Stimulated activated effector memory CD8-positive, alpha-beta T cell treated with anti-CD3 and anti-CD28 coated beads, Interleukin-12 subunit alpha, Interleukin-12 subunit beta, amount 100 ng/mL, for 72 hours (primary cell): ENCODE measurements around the gene SBF2.
A peak's percentile ranks its signal among the peaks of the same experiment; 100 is the strongest.
"Not testable (repeated sequence)": the region's sequence is repeated elsewhere in the genome, so short reads cannot be mapped to it uniquely, and the experiment has no call there.

Source experiments
- ATAC-seq: fragments of 150-1000 bp; cut with Tn5 transposase; 2 replicates; pipeline ENCODE4 v1.10.0; 2021
- DNase-seq, 2 donors: peaks; one replicate each; pipeline ENCODE4 v3.0.0; 2021 to 2022; ENCODE audit warnings: low spot score in 2 of 2
- H3K27ac Mint-ChIP-seq: one replicate; pipeline ENCODE4 v1.8.0; 2022; ENCODE audit warnings: mild to moderate bottlenecking, mixed read lengths
- H3K36me3 Mint-ChIP-seq: one replicate; pipeline ENCODE4 v1.8.0; 2022; ENCODE audit warnings: mild to moderate bottlenecking, mixed read lengths
- H3K4me1 Mint-ChIP-seq: one replicate; pipeline ENCODE4 v1.8.0; 2022; ENCODE audit warnings: mixed read lengths
- H3K4me3 Mint-ChIP-seq: one replicate; pipeline ENCODE4 v1.8.0; 2022; ENCODE audit warnings: mild to moderate bottlenecking, mixed read lengths
- H3K9me3 Mint-ChIP-seq: one replicate; pipeline ENCODE4 v1.8.0; 2022; ENCODE audit warnings: mixed read lengths

Gene SBF2

DNA sequence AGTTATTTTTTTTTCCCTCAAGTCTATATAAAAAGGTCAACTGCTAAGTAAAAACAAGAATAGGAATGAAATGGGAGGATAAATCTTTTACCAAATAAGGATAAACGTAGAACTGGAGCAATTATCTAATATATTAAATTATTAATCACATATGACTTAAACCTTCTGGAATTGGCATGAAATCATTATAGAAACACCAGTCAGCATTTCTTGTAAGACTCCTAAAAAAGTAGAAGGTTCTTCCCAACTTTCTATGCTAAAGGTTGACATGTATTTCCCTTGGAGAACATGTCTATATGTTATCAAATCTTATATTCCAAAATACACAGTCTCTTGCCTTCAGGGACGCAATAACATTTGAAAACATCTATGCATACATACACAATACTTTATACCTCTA lies 143.2 kb downstream of the SBF2 start:
- H3K36me3 Mint-ChIP-seq, result no peaks in the 10 kb centered on the region

DNA sequence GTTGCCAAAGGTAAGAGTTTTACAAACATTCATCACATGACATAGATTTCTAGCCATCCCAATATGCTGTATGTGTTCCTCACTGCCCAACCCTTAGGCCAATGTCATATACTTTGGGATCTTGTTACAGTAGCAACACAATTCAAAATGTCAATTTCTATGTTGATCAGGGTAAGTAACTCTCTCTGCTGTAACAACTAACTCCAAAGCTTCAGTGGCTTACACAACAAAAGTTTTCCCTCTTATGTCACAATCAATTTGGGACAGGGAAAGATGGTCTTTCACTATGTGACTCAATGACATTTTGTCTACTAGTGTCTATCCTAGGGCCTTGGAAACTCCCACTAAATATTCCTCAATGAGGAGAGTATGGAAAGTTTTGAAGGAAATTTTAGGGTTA lies 144.5 kb downstream of the SBF2 start:
- no peaks in the 10 kb centered on the region for H3K4me1 Mint-ChIP-seq
- H3K9me3 Mint-ChIP-seq, result peaks cover 6% of the 10 kb centered on the region
- H3K27ac Mint-ChIP-seq, result no peak overlapping the region
- H3K4me3 Mint-ChIP-seq, result no peak overlapping the region
- ATAC-seq (no peak), DNase-seq (no peak)
- H3K36me3 Mint-ChIP-seq, result no peaks in the 10 kb centered on the region

More for the DNA sequence above, 143.2 kb downstream of the SBF2 start:
- H3K4me1 Mint-ChIP-seq, result no peaks in the 10 kb centered on the region
- ATAC-seq (no peak), DNase-seq (no peak)
- H3K4me3 Mint-ChIP-seq, result no peak overlapping the region
- peaks cover 6% of the 10 kb centered on the region for H3K9me3 Mint-ChIP-seq
- H3K27ac Mint-ChIP-seq, result no peak overlapping the region

DNA sequence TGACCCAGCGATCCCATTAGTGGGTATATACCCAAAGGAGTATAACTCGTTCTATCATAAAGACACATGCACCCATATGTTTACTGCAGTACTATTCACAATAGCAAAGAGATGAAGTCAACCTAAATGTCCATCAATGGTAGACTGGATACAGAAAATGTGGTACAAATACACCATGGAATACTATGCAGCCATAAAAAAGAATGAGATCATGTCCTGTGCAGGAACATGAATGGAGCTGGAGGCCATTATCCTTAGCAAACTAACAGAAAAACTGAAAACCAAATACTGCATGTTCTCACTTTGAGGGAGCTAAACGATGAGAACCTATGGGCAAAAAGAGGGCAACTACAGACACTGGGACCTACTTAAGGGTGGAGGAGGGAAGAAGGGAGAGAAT lies 146.8 kb downstream of the SBF2 start:
- no peaks in the 10 kb centered on the region for H3K36me3 Mint-ChIP-seq
- DNase-seq (no peak), ATAC-seq (no peak)
- no peak overlapping the region for H3K27ac Mint-ChIP-seq
- peaks cover 5% of the 10 kb centered on the region for H3K9me3 Mint-ChIP-seq
- H3K4me3 Mint-ChIP-seq, result no peak overlapping the region
- H3K4me1 Mint-ChIP-seq, result no peaks in the 10 kb centered on the region

GRCh38 chr11:10144954-10145353 lies 149.1 kb downstream of the SBF2 start:
- Mint-ChIP-seq H3K27ac (no peak overlapping the region), H3K9me3 (peaks cover 5% of the 10 kb centered on the region), H3K36me3 (no peaks in the 10 kb centered on the region), H3K4me3 (no peak overlapping the region), H3K4me1 (no peaks in the 10 kb centered on the region)
- no peak for ATAC-seq
- DNase-seq, result no peak

DNA sequence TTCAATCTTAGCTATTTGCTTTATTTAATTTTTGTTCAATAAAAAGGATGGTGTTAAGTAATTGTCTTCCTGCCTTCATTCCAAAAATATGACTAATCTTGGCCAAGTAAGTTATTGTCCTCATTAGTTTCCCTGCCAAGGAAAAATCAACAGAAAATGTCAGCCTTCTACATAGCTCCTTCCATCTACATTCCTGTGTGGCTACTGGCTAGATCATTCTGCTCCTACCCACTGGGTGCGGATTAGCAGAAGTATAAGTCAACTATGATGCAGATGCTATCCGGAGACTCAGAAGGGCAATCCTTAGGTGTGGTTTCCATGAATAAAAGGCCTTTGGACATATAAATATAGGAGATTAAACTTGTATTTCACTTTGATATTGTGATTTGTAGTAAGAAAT lies 154.4 kb downstream of the SBF2 start:
- H3K9me3 Mint-ChIP-seq, result no peaks in the 10 kb centered on the region
- no peak overlapping the region for H3K27ac Mint-ChIP-seq
- H3K4me1 Mint-ChIP-seq, result no peaks in the 10 kb centered on the region
- H3K4me3 Mint-ChIP-seq, result no peak overlapping the region
- H3K36me3 Mint-ChIP-seq, result no peaks in the 10 kb centered on the region
- DNase-seq, result no peak
- ATAC-seq, result no peak

DNA sequence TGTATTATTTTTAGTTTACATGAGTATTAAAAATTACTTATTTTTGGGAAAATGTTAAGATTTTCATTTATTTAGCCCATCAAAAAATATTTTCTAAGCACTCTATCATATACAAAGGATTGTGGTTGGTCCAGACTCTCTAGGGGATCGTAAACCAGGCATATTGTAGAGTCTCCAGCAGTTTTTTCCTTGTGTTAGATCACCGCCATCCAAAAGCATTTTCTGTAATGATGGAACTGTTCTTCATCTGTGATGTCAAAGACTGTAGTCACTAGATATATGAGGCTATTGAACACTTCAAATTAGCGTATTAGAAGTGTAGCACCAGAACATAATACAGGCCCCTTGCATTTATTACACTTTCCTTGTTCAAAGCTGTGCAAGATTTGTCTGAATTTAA lies 154.9 kb downstream of the SBF2 start:
- Mint-ChIP-seq H3K36me3 (no peaks in the 10 kb centered on the region), H3K27ac (no peak overlapping the region), H3K4me3 (no peak overlapping the region), H3K9me3 (no peaks in the 10 kb centered on the region), H3K4me1 (no peaks in the 10 kb centered on the region)
- no peak for DNase-seq
- ATAC-seq, result no peak

GRCh38 chr11:10134975-10135481 lies 159.0 kb downstream of the SBF2 start:
- Mint-ChIP-seq H3K27ac (no peak overlapping the region), H3K36me3 (no peaks in the 10 kb centered on the region), H3K9me3 (no peaks in the 10 kb centered on the region), H3K4me3 (no peak overlapping the region), H3K4me1 (no peaks in the 10 kb centered on the region)
- ATAC-seq (no peak), DNase-seq (no peak)

DNA sequence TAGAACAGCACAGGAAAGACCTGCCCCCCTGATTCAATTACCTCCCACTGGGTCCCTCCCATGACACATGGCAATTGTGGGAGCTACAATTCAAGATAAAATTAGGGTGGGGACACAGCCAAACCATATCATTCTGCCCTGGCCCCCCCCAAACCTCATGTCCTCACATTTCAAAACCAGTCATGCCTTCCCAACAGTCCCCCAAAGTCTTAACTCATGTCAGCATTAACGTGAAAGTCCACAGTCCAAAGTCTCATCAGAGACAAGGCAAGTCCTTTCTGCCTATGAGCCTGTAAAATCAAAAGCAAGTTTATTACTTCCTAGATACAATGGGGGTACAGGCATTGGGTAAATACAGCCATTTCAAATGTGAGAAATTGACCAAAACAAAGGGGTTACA lies 159.8 kb downstream of the SBF2 start:
- not testable (repeated sequence) for ATAC-seq, H3K4me3 Mint-ChIP-seq, H3K36me3 Mint-ChIP-seq, H3K27ac Mint-ChIP-seq, H3K4me1 Mint-ChIP-seq, H3K9me3 Mint-ChIP-seq, DNase-seq

GRCh38 chr11:10133251-10133650 lies 160.8 kb downstream of the SBF2 start:
- H3K27ac Mint-ChIP-seq, H3K4me1 Mint-ChIP-seq, ATAC-seq, H3K9me3 Mint-ChIP-seq, H3K36me3 Mint-ChIP-seq, H3K4me3 Mint-ChIP-seq, DNase-seq: not testable (repeated sequence)

DNA sequence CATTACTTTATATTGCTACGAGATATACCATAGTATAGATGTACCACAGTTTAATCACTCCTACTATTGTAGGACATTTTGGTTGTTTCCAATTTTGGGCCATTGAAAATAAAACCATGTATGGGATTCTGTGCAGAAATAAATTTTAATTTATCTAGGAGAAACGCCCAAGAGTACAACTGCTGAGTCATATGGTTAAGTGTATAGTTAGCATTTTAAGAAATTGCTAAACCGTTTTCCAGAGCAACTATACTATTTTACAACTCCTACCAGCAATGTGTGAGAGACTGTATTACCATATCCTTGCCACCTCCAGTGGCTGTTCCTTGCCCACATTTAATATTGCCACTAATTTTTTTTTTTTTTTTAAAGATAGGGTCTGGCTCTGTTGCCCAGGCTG lies 163.1 kb downstream of the SBF2 start:
- H3K4me3 Mint-ChIP-seq, result no peak overlapping the region
- H3K9me3 Mint-ChIP-seq, result no peaks in the 10 kb centered on the region
- no peaks in the 10 kb centered on the region for H3K4me1 Mint-ChIP-seq
- no peak for ATAC-seq
- no peaks in the 10 kb centered on the region for H3K36me3 Mint-ChIP-seq
- H3K27ac Mint-ChIP-seq, result no peak overlapping the region
- DNase-seq, result no peak

DNA sequence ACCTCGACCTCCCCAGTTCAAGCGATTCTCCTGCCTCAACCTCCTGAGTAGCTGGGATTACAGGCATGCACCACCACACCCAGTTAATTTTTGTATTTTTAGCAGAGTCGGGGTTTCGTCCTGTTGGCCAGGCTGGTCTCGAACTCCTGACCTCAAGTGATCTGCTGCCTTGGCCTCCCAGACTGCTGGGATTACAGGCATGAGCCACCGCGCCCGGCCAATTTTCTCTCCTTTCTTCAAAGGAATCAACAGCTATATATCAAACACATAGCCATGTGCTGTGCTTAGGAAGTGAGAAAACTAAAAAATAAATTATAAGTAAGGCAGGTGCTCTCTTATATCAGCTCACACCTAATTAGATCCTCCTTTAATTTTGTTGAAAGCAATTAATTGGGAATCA lies 164.8 kb downstream of the SBF2 start:
- not testable (repeated sequence) for H3K9me3 Mint-ChIP-seq, DNase-seq, ATAC-seq, H3K27ac Mint-ChIP-seq, H3K36me3 Mint-ChIP-seq, H3K4me3 Mint-ChIP-seq, H3K4me1 Mint-ChIP-seq

- Mint-ChIP-seq H3K36me3 (no peaks in the 10 kb centered on the region), H3K9me3 (no peaks in the 10 kb centered on the region), H3K27ac (no peak overlapping the region), H3K4me1 (no peaks in the 10 kb centered on the region), H3K4me3 (no peak overlapping the region)
- ATAC-seq (no peak), DNase-seq (no peak)
Observed at GRCh38 chr11:10125522-10126133, 168.4 kb downstream of the SBF2 start.

GRCh38 chr11:10122326-10123197 lies 171.5 kb downstream of the SBF2 start:
- peak; percentile 90 for ATAC-seq
- DNase-seq, result no peak

DNA sequence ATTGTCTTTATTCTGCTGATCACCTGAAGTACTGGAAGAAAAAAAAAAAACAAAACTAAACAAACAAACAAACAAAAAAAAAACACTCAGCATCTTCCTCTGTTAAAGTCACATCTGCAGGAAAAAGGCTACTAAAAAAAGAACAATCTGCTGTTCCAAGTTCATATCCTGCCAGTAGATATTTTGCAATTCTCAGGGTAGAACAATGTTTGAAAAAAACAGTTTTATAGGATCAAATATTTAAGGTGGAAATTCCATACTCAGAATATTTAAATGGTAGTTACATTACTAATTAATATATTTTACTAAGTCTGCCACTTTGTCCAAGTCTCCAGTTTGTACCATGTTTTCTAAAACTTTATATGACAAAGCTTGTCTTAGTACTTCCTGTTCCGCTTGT lies 175.2 kb downstream of the SBF2 start:
- Mint-ChIP-seq H3K9me3 (no peaks in the 10 kb centered on the region), H3K4me1 (no peaks in the 10 kb centered on the region), H3K36me3 (no peaks in the 10 kb centered on the region), H3K27ac (no peak overlapping the region), H3K4me3 (no peak overlapping the region)
- ATAC-seq (no peak), DNase-seq (no peak)

More at GRCh38 chr11:10122326-10123197, 171.5 kb downstream of the SBF2 start:
- Mint-ChIP-seq H3K36me3 (no peaks in the 10 kb centered on the region), H3K9me3 (no peaks in the 10 kb centered on the region), H3K4me3 (no peak overlapping the region), H3K4me1 (no peaks in the 10 kb centered on the region), H3K27ac (no peak overlapping the region)

- Mint-ChIP-seq H3K9me3 (no peaks in the 10 kb centered on the region), H3K27ac (no peak overlapping the region), H3K4me1 (no peaks in the 10 kb centered on the region), H3K4me3 (no peak overlapping the region), H3K36me3 (no peaks in the 10 kb centered on the region)
- ATAC-seq, result no peak
- no peak for DNase-seq
Observed at GRCh38 chr11:10117709-10118351, 176.2 kb downstream of the SBF2 start.

- Mint-ChIP-seq H3K4me1 (no peaks in the 10 kb centered on the region), H3K4me3 (no peak overlapping the region), H3K27ac (no peak overlapping the region), H3K9me3 (no peaks in the 10 kb centered on the region), H3K36me3 (no peaks in the 10 kb centered on the region)
- DNase-seq (no peak), ATAC-seq (no peak)
Observed at GRCh38 chr11:10116588-10116987, 177.4 kb downstream of the SBF2 start.
